ENCODE results near the gene TREX2. TPM values are rescaled to one million over a fixed set of nuclear protein-coding genes. Genes with fewer than 3 reads are reported as not detected.

TREX2 gene
- total RNA-seq, 1 experiment from 2014 or later, result 2.9 TPM

GRCh38 chrX:153444333-153445011 is 1.4 kb downstream of the TREX2 start:
- ChIA-PET CTCF (no interaction called here), RAD21 (ENCODE audit: low non-redundant PET in 1 of 2, low total read pairs in 2 of 2, uncharacterized antibody in 2 of 2, unreplicated experiment in 2 of 2) (no interaction called here), POLR2A (no interaction called here)
- DNase-seq (ENCODE audit: low read depth, low spot score), result no peak
- Histone ChIP-seq H3K27me3 (ENCODE audit: insufficient read depth, low read length) (no peaks in the 10 kb centered on the region), H3K4me1 (ENCODE audit: control insufficient read depth in 1 of 2, insufficient read depth in 2 of 2, low read length in 2 of 2) (peaks cover 0 to 7% of the 10 kb centered on the region in 2 experiments; a peak in 1 of 4 replicates), H3K9ac (ENCODE audit: low read length) (no peak overlapping the region), H3K4me2 (ENCODE audit: low read length) (no peak overlapping the region), H3K36me3 (ENCODE audit: control insufficient read depth in 1 of 2, insufficient read depth in 2 of 2, low read length in 2 of 2) (no peaks in the 10 kb centered on the region), H3K79me2 (ENCODE audit: insufficient read depth, low read length) (no peaks in the 10 kb centered on the region), H3K9me2 (ENCODE audit: insufficient read depth) (no peaks in the 10 kb centered on the region), H3K9me3 (ENCODE audit: control insufficient read depth in 1 of 2, insufficient read depth in 1 of 2, low read depth in 1 of 2, low read length in 2 of 2) (no peaks in the 10 kb centered on the region), H3K27ac (ENCODE audit: low read depth, low read length) (no peak overlapping the region), H4K20me1 (ENCODE audit: insufficient read depth) (no peaks in the 10 kb centered on the region), H2AFZ (ENCODE audit: low read depth, low read length, poor library complexity, severe bottlenecking) (no peak overlapping the region), H3K4me3 (replicated peaks in 1 of 2; ENCODE audit: low read depth in 1 of 2, low read length in 2 of 2) (no peak overlapping the region)
- ATAC-seq, result 0 out of 2 replicates have a peak, but pooled peaks have one; percentile 7
- intact Hi-C loops (cut with micrococcal nuclease), result no loop called here
- no peak for TF ChIP-seq YY1 (IDR thresholded peaks at IDR 0.05; ENCODE audit: extremely low read depth, insufficient replicate concordance, low read depth, low read length)
- no peak for TF ChIP-seq EGR1 (IDR thresholded peaks at IDR 0.05; ENCODE audit: low read depth)
- no peak for TF ChIP-seq REST (IDR thresholded peaks at IDR 0.05; ENCODE audit: low read depth)
- TF ChIP-seq ZNF274 (IDR thresholded peaks at IDR 0.05; ENCODE audit: low read depth, low read length), result no peak
- TF ChIP-seq POLR2AphosphoS5 (IDR thresholded peaks at IDR 0.05; ENCODE audit: low read depth, low read length), result no peak
- BruUV-seq (replicated peaks), result no TSS peak
